Astrocyte of the cerebellum (primary cell): Measurements from ENCODE around the gene HBS1L.

Experiments used
- DNase-seq: peaks from one replicate; pipeline ENCODE4 v3.0.0-alpha.2; 2011; ENCODE audit warnings: low read depth
- H3K4me3 ChIP-seq: 2 replicates; pipeline ENCODE4 v1.5.1; 2011; ENCODE audit warnings: mild to moderate bottlenecking, low read depth, low read length, moderate library complexity
- in situ Hi-C: cut with HindIII; loops from 2 replicates; pipeline ENCODE4 v1.10.0; 2017; ENCODE audit warnings: low sequenced_read_pairs
- TF ChIP-seq, protein P1 (sequence below): IDR thresholded peaks from 2 replicates; pipeline ENCODE4 v1.5.1; 2012; ENCODE audit warnings: low read length, low read depth, moderate library complexity, mild to moderate bottlenecking; ENCODE audit errors: missing control alignments

Gene HBS1L

DNA sequence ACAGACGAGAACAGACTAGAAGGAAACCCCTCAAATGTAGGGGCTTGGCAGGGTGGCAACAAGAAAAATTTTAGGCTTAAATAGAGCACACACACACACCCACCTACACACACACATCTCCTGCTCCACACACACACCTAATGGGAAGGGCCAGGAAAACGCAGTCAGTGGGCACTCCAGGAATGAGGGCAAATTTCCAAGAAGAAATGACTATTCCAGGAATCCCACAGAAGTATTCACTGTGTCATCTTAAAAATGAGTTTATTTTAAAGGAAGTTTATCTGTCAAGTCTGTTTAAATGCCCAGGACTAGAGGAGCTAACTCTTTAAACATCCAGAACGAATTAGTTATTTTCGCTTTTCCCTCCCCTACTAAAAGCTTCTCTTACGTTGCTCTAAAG, 117.7 kb downstream of the HBS1L start:
- TF ChIP-seq, protein P1, sequence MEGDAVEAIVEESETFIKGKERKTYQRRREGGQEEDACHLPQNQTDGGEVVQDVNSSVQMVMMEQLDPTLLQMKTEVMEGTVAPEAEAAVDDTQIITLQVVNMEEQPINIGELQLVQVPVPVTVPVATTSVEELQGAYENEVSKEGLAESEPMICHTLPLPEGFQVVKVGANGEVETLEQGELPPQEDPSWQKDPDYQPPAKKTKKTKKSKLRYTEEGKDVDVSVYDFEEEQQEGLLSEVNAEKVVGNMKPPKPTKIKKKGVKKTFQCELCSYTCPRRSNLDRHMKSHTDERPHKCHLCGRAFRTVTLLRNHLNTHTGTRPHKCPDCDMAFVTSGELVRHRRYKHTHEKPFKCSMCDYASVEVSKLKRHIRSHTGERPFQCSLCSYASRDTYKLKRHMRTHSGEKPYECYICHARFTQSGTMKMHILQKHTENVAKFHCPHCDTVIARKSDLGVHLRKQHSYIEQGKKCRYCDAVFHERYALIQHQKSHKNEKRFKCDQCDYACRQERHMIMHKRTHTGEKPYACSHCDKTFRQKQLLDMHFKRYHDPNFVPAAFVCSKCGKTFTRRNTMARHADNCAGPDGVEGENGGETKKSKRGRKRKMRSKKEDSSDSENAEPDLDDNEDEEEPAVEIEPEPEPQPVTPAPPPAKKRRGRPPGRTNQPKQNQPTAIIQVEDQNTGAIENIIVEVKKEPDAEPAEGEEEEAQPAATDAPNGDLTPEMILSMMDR = no peak
- no peak overlapping the region for H3K4me3 ChIP-seq
- DNase-seq = peak; percentile 68
- in situ Hi-C loops = loop anchor here (5.0 kb wide), 1 partner anchor 770 kb away; no protein-coding TSS in a partner anchor

DNA sequence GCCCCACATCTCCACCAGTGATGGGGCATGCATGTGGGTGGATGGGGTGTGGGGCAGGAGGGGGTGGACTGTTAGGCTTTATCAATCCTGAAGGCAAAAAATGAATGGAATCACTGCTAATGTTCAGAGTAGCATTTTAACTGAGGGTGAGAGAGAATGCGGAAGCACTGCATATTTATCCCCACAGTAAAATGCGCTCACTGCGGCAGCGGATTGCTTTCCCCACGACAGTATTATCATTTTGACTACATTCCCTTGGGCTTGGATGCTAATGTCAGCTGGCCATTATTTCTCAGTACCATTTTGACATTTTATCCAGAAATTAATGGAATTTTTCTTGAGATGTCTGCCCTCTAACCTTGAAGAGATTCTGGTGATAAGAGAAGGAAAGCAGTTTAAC, 118.1 kb downstream of the HBS1L start:
- no peak for DNase-seq
- TF ChIP-seq, protein P1 = no peak
- H3K4me3 ChIP-seq = no peak overlapping the region
- in situ Hi-C loops = loop anchor here (5.0 kb wide), 1 partner anchor 769 kb away; no protein-coding TSS in a partner anchor

DNA sequence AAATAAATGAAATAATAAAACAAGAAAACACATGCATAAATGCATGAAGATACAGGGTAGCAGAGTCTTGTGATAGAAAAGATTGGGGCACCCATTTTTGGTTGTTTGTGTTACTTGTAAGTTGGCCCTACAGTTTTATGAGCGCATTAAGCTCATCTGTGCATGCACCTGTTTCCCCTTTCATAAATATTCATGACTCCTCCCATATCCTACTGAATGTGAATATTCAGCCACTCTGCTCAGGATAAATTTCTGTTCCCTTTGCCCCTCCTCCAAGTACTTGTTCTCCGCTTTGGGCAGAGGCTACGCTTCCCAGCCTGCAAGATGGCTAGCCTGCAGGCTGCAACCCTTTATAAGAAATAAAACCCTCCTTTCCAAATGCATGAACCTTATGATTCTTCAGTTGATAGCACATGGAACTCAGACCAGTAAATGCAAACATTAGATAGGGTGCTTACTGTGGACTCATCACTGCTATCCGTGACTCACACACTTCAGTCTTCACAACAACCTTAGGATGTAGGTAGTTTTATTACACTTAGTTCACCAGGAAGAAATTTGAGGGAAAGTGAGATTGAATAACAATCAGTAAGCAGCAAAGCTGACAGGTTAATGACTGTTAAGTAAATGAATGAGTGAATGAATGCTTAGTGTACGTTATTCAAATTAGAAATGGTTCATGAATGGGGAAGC, 119.7 kb downstream of the HBS1L start:
- no peak overlapping the region for H3K4me3 ChIP-seq
- TF ChIP-seq, protein P1 = no peak
- DNase-seq = no peak
- in situ Hi-C loops = loop anchor here (5.0 kb wide), 1 partner anchor 768 kb away; no protein-coding TSS in a partner anchor

DNA sequence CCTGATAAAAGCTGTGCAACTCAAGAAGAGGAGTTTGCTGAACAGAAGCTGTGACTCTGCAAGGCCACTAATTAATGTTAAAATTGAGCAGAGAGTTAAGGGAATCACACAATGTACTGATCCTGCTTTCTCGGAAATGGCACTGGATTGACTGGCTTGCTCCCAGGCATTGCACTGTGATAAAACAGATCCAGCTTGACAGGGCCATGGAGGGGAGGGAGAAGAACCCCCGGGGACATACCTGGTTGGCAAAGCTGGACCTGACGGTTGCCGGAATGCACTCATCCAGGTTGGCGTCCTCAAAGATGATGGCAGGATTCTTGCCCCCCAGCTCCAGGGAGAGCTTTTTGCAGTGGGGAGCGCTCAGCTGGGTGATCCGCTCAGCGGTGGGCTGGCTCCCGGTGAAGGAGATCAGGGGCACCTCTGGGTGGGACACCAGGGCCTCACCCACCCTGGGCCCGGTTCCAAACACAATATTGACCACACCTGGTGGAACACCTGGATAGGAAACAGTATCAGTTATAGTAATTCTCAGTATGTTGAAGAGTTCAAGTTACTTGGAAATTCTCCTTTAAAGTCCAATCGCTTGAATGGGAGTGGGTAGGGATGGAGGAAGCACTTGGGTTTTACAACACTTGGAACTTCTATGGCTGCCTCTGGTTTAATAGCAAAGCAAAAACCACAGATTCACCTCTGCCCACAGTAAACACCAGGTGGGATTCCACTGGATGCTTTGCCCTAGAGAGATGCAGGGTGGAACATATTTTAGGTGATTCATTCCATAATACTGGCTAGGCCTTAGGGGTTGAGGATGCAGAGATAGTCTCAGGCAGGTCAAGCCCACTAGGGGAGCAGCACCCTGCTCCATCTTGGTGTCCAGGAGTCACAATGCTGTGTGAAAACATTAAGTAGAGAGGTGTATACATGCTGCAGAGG, 121.8 kb downstream of the HBS1L start:
- TF ChIP-seq, protein P1 = no peak
- H3K4me3 ChIP-seq = no peak overlapping the region
- DNase-seq = no peak
- in situ Hi-C loops = no loop called here

DNA sequence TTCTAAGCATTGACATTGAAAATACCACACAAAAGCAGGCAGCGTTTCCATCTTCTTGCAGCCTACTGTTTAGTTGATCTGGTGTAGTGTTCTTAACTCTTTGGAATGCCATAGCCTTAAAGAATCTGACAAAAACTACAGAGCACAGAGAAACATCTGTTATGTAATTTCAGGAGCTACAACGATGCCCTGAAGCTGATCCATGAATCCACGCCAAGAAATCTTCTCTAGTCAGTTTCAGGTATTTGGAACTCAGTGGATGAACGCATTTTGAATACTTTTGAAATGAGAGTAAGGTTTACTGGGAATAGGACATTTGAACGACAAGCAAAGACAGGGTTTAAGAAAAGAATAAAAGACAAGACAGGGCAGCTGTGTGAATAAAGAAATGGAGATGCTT, 122.5 kb downstream of the HBS1L start:
- in situ Hi-C loops = no loop called here
- TF ChIP-seq, protein P1 = no peak
- no peak overlapping the region for H3K4me3 ChIP-seq
- DNase-seq = no peak

DNA sequence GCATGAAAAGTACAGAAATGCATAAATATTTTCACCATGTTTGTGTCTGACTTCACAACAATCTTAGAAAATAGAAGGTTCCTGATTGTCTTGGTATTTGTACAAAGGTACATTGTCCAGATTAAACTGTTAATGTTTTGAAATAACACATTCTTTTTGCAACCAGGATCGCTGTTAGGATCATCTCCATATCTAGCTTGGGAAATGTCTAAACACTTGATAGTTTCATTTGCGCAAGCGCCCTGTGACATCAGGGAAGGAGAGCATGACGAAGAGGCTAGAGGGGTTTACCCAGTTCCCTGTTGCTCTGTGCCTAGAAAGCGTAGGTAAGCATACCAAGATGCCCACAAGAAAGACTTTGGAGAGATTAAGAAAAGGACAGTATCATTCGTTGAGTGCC, 124.2 kb downstream of the HBS1L start:
- DNase-seq = no peak
- no peak overlapping the region for H3K4me3 ChIP-seq
- in situ Hi-C loops = no loop called here
- TF ChIP-seq, protein P1 = no peak
